ENCODE results near the gene HSD11B2. TPM values are rescaled to one million over a fixed set of nuclear protein-coding genes. Genes with fewer than 3 reads are reported as not detected.

The HSD11B2 gene
- total and polyA plus RNA-seq, 10 of the 15 experiments (the other 5 are each of a cell fraction or from before 2014, with no cell fraction given) = 0.09 to 0.34 (median 0.21) TPM; not detected in 2

DNA sequence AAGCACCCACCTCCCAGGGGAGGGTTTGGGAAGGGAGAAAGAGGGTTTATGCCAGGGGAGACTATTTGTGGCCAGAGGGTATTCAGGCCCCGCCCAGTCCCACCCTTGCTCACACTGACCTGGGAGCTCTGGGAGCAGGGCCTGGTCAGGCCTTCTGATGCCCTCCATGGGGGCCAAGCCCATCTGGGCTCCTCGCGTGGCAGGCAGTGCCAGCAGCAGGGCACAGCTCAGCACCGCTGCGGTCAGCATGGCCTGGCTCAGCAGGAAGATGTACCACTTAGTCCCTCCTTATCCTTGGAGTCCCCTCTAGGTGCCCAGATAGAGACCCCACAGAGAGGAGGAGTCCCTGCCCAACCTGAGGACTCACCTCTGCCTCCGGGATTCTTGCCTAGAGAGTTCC lies 52.2 kb downstream of the HSD11B2 start, which contains the start of gene AGRP:
Gene AGRP (minus strand): TSS at position 398 of the 400 bp plus-strand sequence. CDS start 149 bp downstream, at position 249.
- intact Hi-C loops (cut with micrococcal nuclease; ENCODE audit: unreplicated experiment) = no loop called here
- DNase-seq (ENCODE audit: low read depth, low spot score) = no peak
- Histone ChIP-seq H3K27ac (ENCODE audit: control insufficient read depth, insufficient read depth) (peak within 1 kb of the TSS; percentile 86), H3K4me2 (ENCODE audit: control insufficient read depth, insufficient read depth) (peak within 1 kb of the TSS; percentile 95), H3K36me3 (ENCODE audit: control insufficient read depth in 2 of 2, insufficient read depth in 2 of 2, low read length in 1 of 2) (no peaks in the 10 kb centered on the region), H4K20me1 (ENCODE audit: control insufficient read depth, insufficient read depth) (no peaks in the 10 kb centered on the region), H3K4me1 (ENCODE audit: control insufficient read depth, insufficient read depth, low read length) (peaks cover 14% of the 10 kb centered on the region), H2AFZ (ENCODE audit: control insufficient read depth, low read depth, low read length) (no peak within 1 kb of the TSS), H3K79me2 (ENCODE audit: control insufficient read depth, insufficient read depth, low read length) (peaks cover 44% of the 10 kb centered on the region), H3K9me3 (replicated peaks; ENCODE audit: control insufficient read depth, insufficient read depth, low read length) (no peaks in the 10 kb centered on the region), H3K4me3 (peak within 1 kb of the TSS; percentile 84), H3K27me3 (replicated peaks in 1 of 2; ENCODE audit: control insufficient read depth in 2 of 2, insufficient read depth in 2 of 2, low read length in 1 of 2) (no peaks in the 10 kb centered on the region), H3K9ac (ENCODE audit: control insufficient read depth, insufficient read depth, low read length) (peak within 1 kb of the TSS; percentile 89)
- ATAC-seq = no peak
- no TSS peak for BruUV-seq (replicated peaks)
- POLR2A ChIA-PET = interaction anchor here (1.1 to 1.3 kb wide), 2 partner anchors 9 to 31 kb away, joined by 3 to 4 read pairs; no protein-coding TSS in a partner anchor
- 96% methylated on average over 6 of the region's 6 CpGs for WGBS (ENCODE audit: insufficient coverage, insufficient replicate concordance, low lambda C conversion rate, missing lambda C conversion rate)
- SMC1A ChIA-PET (ENCODE audit: uncharacterized antibody, unreplicated experiment) = interaction anchor here (0.7 to 7.0 kb wide), 3 partner anchors 8 to 32 kb away, joined by 5 to 88 read pairs (median 17); no protein-coding TSS in a partner anchor
- RAD21 ChIA-PET (ENCODE audit: unreplicated experiment) = interaction anchor here (1.3 to 4.6 kb wide), 2 partner anchors 8 to 31 kb away, joined by 6 to 69 read pairs; no protein-coding TSS in a partner anchor
- no peak for FAIRE-seq
- CTCF ChIA-PET = interaction anchor here (3.9 to 8.2 kb wide), 3 partner anchors 8 to 161 kb away, joined by 29 to 252 read pairs (median 72); partner anchors contain the start of gene CARMIL2
- in situ Hi-C loops (cut with MboI) = loop anchor here (5.0 kb wide), 1 partner anchor 34 kb away; no protein-coding TSS in a partner anchor
- TF ChIP-seq RCOR1 (conservative IDR thresholded peaks at IDR 0.05; ENCODE audit: low read depth, low read length) (no peak), MXI1 (IDR thresholded peaks at IDR 0.05; ENCODE audit: low read depth, low read length) (no peak), MTA3 (IDR thresholded peaks at IDR 0.05; ENCODE audit: borderline replicate concordance, low read length) (no peak), CBX3 (IDR thresholded peaks at IDR 0.05; ENCODE audit: borderline replicate concordance, low read depth) (no peak), YY1 (IDR thresholded peaks at IDR 0.05; ENCODE audit: low read depth, low read length) (no peak), POLR2AphosphoS2 (IDR thresholded peaks at IDR 0.05; ENCODE audit: low read depth, low read length) (no peak), ZSCAN29 (IDR thresholded peaks at IDR 0.05) (no peak), ZNF207 (IDR thresholded peaks at IDR 0.05; ENCODE audit: borderline replicate concordance) (no peak), STAT1 (conservative IDR thresholded peaks at IDR 0.05) (no peak)
- TF ChIP-seq, protein P1, sequence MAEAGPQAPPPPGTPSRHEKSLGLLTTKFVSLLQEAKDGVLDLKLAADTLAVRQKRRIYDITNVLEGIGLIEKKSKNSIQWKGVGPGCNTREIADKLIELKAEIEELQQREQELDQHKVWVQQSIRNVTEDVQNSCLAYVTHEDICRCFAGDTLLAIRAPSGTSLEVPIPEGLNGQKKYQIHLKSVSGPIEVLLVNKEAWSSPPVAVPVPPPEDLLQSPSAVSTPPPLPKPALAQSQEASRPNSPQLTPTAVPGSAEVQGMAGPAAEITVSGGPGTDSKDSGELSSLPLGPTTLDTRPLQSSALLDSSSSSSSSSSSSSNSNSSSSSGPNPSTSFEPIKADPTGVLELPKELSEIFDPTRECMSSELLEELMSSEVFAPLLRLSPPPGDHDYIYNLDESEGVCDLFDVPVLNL (IDR thresholded peaks at IDR 0.05; ENCODE audit: low read depth, low read length) = no peak
- TF ChIP-seq, protein P2, sequence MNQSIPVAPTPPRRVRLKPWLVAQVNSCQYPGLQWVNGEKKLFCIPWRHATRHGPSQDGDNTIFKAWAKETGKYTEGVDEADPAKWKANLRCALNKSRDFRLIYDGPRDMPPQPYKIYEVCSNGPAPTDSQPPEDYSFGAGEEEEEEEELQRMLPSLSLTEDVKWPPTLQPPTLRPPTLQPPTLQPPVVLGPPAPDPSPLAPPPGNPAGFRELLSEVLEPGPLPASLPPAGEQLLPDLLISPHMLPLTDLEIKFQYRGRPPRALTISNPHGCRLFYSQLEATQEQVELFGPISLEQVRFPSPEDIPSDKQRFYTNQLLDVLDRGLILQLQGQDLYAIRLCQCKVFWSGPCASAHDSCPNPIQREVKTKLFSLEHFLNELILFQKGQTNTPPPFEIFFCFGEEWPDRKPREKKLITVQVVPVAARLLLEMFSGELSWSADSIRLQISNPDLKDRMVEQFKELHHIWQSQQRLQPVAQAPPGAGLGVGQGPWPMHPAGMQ (IDR thresholded peaks at IDR 0.05; ENCODE audit: borderline replicate concordance) = no peak
- TF ChIP-seq, protein P3, sequence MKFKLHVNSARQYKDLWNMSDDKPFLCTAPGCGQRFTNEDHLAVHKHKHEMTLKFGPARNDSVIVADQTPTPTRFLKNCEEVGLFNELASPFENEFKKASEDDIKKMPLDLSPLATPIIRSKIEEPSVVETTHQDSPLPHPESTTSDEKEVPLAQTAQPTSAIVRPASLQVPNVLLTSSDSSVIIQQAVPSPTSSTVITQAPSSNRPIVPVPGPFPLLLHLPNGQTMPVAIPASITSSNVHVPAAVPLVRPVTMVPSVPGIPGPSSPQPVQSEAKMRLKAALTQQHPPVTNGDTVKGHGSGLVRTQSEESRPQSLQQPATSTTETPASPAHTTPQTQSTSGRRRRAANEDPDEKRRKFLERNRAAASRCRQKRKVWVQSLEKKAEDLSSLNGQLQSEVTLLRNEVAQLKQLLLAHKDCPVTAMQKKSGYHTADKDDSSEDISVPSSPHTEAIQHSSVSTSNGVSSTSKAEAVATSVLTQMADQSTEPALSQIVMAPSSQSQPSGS (IDR thresholded peaks at IDR 0.05; ENCODE audit: low read length) = no peak
- TF ChIP-seq, protein P4, sequence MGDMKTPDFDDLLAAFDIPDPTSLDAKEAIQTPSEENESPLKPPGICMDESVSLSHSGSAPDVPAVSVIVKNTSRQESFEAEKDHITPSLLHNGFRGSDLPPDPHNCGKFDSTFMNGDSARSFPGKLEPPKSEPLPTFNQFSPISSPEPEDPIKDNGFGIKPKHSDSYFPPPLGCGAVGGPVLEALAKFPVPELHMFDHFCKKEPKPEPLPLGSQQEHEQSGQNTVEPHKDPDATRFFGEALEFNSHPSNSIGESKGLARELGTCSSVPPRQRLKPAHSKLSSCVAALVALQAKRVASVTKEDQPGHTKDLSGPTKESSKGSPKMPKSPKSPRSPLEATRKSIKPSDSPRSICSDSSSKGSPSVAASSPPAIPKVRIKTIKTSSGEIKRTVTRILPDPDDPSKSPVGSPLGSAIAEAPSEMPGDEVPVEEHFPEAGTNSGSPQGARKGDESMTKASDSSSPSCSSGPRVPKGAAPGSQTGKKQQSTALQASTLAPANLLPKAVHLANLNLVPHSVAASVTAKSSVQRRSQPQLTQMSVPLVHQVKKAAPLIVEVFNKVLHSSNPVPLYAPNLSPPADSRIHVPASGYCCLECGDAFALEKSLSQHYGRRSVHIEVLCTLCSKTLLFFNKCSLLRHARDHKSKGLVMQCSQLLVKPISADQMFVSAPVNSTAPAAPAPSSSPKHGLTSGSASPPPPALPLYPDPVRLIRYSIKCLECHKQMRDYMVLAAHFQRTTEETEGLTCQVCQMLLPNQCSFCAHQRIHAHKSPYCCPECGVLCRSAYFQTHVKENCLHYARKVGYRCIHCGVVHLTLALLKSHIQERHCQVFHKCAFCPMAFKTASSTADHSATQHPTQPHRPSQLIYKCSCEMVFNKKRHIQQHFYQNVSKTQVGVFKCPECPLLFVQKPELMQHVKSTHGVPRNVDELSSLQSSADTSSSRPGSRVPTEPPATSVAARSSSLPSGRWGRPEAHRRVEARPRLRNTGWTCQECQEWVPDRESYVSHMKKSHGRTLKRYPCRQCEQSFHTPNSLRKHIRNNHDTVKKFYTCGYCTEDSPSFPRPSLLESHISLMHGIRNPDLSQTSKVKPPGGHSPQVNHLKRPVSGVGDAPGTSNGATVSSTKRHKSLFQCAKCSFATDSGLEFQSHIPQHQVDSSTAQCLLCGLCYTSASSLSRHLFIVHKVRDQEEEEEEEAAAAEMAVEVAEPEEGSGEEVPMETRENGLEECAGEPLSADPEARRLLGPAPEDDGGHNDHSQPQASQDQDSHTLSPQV (IDR thresholded peaks at IDR 0.05) = no peak
- TF ChIP-seq, protein P5, sequence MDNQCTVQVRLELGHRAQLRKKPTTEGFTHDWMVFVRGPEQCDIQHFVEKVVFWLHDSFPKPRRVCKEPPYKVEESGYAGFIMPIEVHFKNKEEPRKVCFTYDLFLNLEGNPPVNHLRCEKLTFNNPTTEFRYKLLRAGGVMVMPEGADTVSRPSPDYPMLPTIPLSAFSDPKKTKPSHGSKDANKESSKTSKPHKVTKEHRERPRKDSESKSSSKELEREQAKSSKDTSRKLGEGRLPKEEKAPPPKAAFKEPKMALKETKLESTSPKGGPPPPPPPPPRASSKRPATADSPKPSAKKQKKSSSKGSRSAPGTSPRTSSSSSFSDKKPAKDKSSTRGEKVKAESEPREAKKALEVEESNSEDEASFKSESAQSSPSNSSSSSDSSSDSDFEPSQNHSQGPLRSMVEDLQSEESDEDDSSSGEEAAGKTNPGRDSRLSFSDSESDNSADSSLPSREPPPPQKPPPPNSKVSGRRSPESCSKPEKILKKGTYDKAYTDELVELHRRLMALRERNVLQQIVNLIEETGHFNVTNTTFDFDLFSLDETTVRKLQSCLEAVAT (IDR thresholded peaks at IDR 0.05) = no peak
